GM12878 (cell line): ENCODE data around the gene FLNC.

ENCODE experiments used
- BRCA1 ChIP-seq: IDR thresholded peaks from 2 replicates; pipeline ENCODE4 v1.6.1; 2011; ENCODE audit warnings: low read depth, low read length, improper control_type of control experiment
- CREM ChIP-seq: IDR thresholded peaks from 2 replicates; pipeline ENCODE4 v1.6.1; 2014; ENCODE audit warnings: antibody characterized with exemption, low read depth
- CTCF ChIP-seq, 3 experiments: IDR thresholded peaks in 2 of 3; conservative IDR thresholded peaks in 1 of 3; 2 replicates each; pipeline ENCODE4 v1.5.1; 2011; ENCODE audit warnings: low read depth in 3 of 3, low read length in 3 of 3, mild to moderate bottlenecking in 3 of 3, control low read depth in 2 of 3, moderate library complexity in 2 of 3, inconsistent platforms in 1 of 3, mixed read lengths in 1 of 3; ENCODE audit not compliant: control insufficient read depth in 2 of 3, insufficient read depth in 1 of 3; ENCODE audit errors: extremely low read depth in 1 of 3
- EGR1 ChIP-seq, 2 experiments: IDR thresholded peaks; 1 replicate in 1 of 2; 2 replicates in 1 of 2; pipeline ENCODE4 v1.6.1; 2011 to 2012; ENCODE audit warnings: low read depth in 2 of 2, low read length in 2 of 2, borderline replicate concordance in 1 of 2, mild to moderate bottlenecking in 1 of 2, moderate library complexity in 1 of 2
- NR2F1 ChIP-seq: fragments of 450-650 bp; conservative IDR thresholded peaks from 2 replicates; pipeline ENCODE4 v1.6.1; 2017; ENCODE audit warnings: mild to moderate bottlenecking
- POLR2A ChIP-seq: IDR thresholded peaks from 2 replicates; pipeline ENCODE4 v1.6.1; 2011; ENCODE audit warnings: low read depth, mild to moderate bottlenecking, low read length
- SMARCA5 ChIP-seq: fragments of 450-650 bp; IDR thresholded peaks from 2 replicates; pipeline ENCODE4 v1.6.1; 2017; ENCODE audit warnings: mild to moderate bottlenecking
- YBX1 ChIP-seq: fragments of 450-650 bp; IDR thresholded peaks from 2 replicates; pipeline ENCODE4 v1.6.1; 2016; ENCODE audit warnings: antibody characterized with exemption

GRCh38 chr7:128871050-128871449 lies 40.8 kb downstream of the FLNC start:
- TF ChIP-seq POLR2A = no peak
- no peak for TF ChIP-seq CREM
- TF ChIP-seq CTCF (IDR thresholded peaks at IDR 0.05 in 2 of 3, conservative IDR thresholded peaks at IDR 0.05 in 1 of 3; ENCODE audit: control insufficient read depth in 2 of 3, extremely low read depth in 1 of 3, insufficient read depth in 1 of 3, low read depth in 3 of 3, low read length in 3 of 3) = no peak
- no peak for TF ChIP-seq YBX1
- no peak for TF ChIP-seq EGR1 (IDR thresholded peaks at IDR 0.05; ENCODE audit: borderline replicate concordance in 1 of 2, low read depth in 2 of 2, low read length in 2 of 2)
- no peak for TF ChIP-seq NR2F1
- TF ChIP-seq SMARCA5 = no peak
- TF ChIP-seq BRCA1 = no peak
